Measurements from ENCODE around the gene NDUFB7. TPM values are rescaled to one million over a fixed set of nuclear protein-coding genes. Genes with fewer than 3 reads are reported as not detected.
"Not testable (repeated sequence)": the region's sequence is repeated elsewhere in the genome, so short reads cannot be mapped to it uniquely, and the experiment has no call there.

Gene NDUFB7
- total RNA-seq, 2 experiments from 2014 or later: 141 to 282 TPM

DNA sequence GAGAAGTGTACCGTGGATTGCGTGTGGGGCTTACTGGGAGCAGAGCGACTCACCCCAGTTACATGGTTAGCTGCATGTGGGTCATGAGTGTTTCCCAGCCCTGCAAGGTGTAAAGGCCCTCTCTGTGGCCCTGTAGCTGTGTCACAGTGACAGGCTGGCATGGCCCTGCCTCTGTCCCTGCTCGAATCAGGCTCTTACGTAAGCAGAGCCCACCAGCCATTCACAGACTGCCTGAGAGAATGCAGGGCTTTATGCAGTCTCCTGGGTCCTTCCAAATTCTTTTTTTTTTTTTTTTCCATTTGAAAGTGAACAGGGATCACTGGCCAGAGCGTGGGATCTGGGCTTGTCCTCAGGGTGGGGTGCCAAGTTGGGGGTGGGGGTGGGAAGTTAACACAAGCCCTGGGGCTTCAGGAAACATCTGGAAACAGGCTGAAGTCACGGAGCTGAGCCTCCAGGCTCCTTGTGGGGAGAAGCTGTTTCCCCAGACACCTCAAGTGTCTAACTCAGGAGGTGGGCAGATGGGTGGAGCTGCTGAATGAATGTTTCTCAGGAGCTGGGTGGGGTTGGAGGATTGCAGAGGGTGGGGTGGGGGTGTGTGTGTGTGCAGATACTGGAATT lies 29.0 kb downstream of the NDUFB7 start:
- no peak overlapping the region for H3K4me3 ChIP-seq (ENCODE audit: low read depth, low read length, poor library complexity, severe bottlenecking)
- no peaks in the 10 kb centered on the region for H3K9me3 ChIP-seq (ENCODE audit: low read length)
- H3K9me2 ChIP-seq (ENCODE audit: insufficient read depth, low read length): no peaks in the 10 kb centered on the region
- H3K79me2 ChIP-seq (ENCODE audit: insufficient read depth, low read depth, low read length): peaks cover 28% of the 10 kb centered on the region; the same call in 1 of the 2 replicates
- peaks cover 8% of the 10 kb centered on the region; the same call in 1 of the 2 replicates for H3K36me3 ChIP-seq (ENCODE audit: insufficient read depth, low read length)
- H3K27ac ChIP-seq (ENCODE audit: low read depth, low read length, poor library complexity, severe bottlenecking): no peak overlapping the region
- ChIA-PET CTCF (ENCODE audit: unreplicated experiment) (no interaction called here), POLR2A (no interaction called here)
- H4K20me1 ChIP-seq (ENCODE audit: insufficient read depth, low read length): no peaks in the 10 kb centered on the region
- no peak overlapping the region for H3K4me2 ChIP-seq (ENCODE audit: low read length)
- H2AFZ ChIP-seq (ENCODE audit: low read length): no peak overlapping the region
- intact Hi-C loops (cut with micrococcal nuclease; ENCODE audit: unreplicated experiment): no loop called here
- no peak for DNase-seq (ENCODE audit: low spot score)
- TF ChIP-seq EZH2phosphoT487 (IDR thresholded peaks at IDR 0.05; ENCODE audit: borderline replicate concordance, low read depth, low read length): no peak
- TF ChIP-seq, protein P1, sequence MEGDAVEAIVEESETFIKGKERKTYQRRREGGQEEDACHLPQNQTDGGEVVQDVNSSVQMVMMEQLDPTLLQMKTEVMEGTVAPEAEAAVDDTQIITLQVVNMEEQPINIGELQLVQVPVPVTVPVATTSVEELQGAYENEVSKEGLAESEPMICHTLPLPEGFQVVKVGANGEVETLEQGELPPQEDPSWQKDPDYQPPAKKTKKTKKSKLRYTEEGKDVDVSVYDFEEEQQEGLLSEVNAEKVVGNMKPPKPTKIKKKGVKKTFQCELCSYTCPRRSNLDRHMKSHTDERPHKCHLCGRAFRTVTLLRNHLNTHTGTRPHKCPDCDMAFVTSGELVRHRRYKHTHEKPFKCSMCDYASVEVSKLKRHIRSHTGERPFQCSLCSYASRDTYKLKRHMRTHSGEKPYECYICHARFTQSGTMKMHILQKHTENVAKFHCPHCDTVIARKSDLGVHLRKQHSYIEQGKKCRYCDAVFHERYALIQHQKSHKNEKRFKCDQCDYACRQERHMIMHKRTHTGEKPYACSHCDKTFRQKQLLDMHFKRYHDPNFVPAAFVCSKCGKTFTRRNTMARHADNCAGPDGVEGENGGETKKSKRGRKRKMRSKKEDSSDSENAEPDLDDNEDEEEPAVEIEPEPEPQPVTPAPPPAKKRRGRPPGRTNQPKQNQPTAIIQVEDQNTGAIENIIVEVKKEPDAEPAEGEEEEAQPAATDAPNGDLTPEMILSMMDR (conservative IDR thresholded peaks at IDR 0.05; ENCODE audit: low read length): no peak
- H3K4me1 ChIP-seq (ENCODE audit: insufficient read depth, low read length, poor library complexity, severe bottlenecking): peaks cover 6% of the 10 kb centered on the region
- BruUV-seq (replicated peaks): no TSS peak

DNA sequence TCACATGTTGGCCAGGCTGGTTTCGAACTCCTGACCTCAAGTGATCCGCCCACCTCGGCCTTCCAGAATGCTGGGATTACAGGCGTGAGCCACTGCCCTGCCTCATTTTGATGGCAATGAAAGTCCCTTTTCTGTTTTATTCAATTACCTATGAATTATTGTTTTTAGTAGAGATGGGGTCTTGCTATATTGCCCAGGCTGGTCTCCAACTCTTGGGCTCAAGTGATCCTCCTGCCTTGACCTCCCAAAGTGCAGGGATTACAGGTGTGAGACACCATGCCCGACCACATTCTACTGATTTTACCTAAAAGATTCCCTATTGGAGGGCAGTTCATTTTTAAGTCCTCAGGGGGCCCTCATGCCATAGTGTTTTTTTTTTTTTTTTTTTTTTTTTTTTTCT lies 29.9 kb downstream of the NDUFB7 start:
- H3K9me2 ChIP-seq (ENCODE audit: insufficient read depth, low read length); H3K9me3 ChIP-seq (ENCODE audit: low read length); H2AFZ ChIP-seq (ENCODE audit: low read length); DNase-seq (ENCODE audit: low spot score); BruUV-seq (replicated peaks); H3K36me3 ChIP-seq (ENCODE audit: insufficient read depth, low read length); CTCF ChIA-PET (ENCODE audit: unreplicated experiment); H3K27ac ChIP-seq (ENCODE audit: low read depth, low read length, poor library complexity, severe bottlenecking); H3K4me2 ChIP-seq (ENCODE audit: low read length); intact Hi-C loops (cut with micrococcal nuclease; ENCODE audit: unreplicated experiment); H3K4me3 ChIP-seq (ENCODE audit: low read depth, low read length, poor library complexity, severe bottlenecking); H4K20me1 ChIP-seq (ENCODE audit: insufficient read depth, low read length): not testable (repeated sequence)
- H3K4me1 ChIP-seq (ENCODE audit: insufficient read depth, low read length, poor library complexity, severe bottlenecking): peaks cover 12% of the 10 kb centered on the region
- POLR2A ChIA-PET: interaction anchor here (0.7 kb wide), 1 partner anchor 9 kb away, joined by 4 read pairs; no protein-coding TSS in a partner anchor
- H3K79me2 ChIP-seq (ENCODE audit: insufficient read depth, low read depth, low read length): peaks cover 28% of the 10 kb centered on the region; the same call in 1 of the 2 replicates

DNA sequence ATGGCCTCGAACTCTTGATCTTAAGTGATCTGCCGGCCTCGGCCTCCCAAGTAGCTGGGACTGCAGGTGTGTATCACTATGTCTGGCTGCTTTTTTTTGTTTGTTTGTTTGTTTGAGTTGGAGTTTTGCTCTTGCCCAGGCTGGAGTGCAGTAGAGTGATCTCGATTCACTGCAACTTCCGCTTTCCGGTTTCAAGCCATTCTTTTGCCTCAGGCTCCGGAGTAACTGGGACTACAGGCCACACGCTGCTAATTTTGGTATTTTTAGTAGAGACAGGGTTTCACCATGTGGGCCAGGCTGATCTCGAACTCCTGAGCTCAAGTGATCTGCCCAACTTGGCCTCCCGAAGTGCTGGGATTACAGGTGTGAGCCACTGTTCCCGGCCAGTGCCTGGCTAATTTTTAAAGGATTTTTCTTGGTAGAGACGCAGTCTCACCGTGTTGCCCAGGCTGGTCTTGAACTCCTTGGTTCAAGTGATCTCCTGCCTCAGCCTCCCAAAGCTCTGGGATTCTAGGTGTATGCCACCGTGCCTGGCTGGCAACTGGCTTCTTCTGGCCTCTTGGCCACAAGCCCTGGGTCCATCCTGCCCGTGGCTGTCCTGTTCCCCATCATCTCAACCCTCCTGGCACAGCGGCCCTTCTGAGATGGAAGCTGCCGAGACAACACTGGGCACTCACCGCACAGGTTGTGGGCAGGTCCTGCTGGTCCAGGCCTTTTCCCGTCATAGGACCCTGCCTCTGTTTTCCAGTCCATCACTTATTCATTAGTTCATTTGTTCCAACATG lies 30.9 kb downstream of the NDUFB7 start:
- Histone ChIP-seq H3K27ac (ENCODE audit: low read depth, low read length, poor library complexity, severe bottlenecking) (no peak overlapping the region), H3K9me2 (ENCODE audit: insufficient read depth, low read length) (no peaks in the 10 kb centered on the region), H3K36me3 (ENCODE audit: insufficient read depth, low read length) (peaks cover 8% of the 10 kb centered on the region; the same call in 1 of the 2 replicates), H4K20me1 (ENCODE audit: insufficient read depth, low read length) (no peaks in the 10 kb centered on the region), H3K4me3 (ENCODE audit: low read depth, low read length, poor library complexity, severe bottlenecking) (no peak overlapping the region), H2AFZ (ENCODE audit: low read length) (no peak overlapping the region), H3K4me2 (ENCODE audit: low read length) (no peak overlapping the region), H3K79me2 (ENCODE audit: insufficient read depth, low read depth, low read length) (peaks cover 21% of the 10 kb centered on the region; the same call in 1 of the 2 replicates), H3K4me1 (ENCODE audit: insufficient read depth, low read length, poor library complexity, severe bottlenecking) (peaks cover 14% of the 10 kb centered on the region), H3K9me3 (ENCODE audit: low read length) (no peaks in the 10 kb centered on the region)
- DNase-seq (ENCODE audit: low spot score): no peak
- POLR2A ChIA-PET: interaction anchor here (0.6 kb wide), 1 partner anchor 9 kb away, joined by 3 read pairs; no protein-coding TSS in a partner anchor
- intact Hi-C loops (cut with micrococcal nuclease; ENCODE audit: unreplicated experiment): no loop called here
- TF ChIP-seq, protein P1 (conservative IDR thresholded peaks at IDR 0.05; ENCODE audit: low read length): no peak
- TF ChIP-seq EZH2phosphoT487 (IDR thresholded peaks at IDR 0.05; ENCODE audit: borderline replicate concordance, low read depth, low read length): no peak
- CTCF ChIA-PET (ENCODE audit: unreplicated experiment): no interaction called here
- no TSS peak for BruUV-seq (replicated peaks)
